GM12872 (cell line): ENCODE measurements around the gene PEX5L.

Experiments
- TF ChIP-seq, protein P1 (sequence below): IDR thresholded peaks from 3 replicates; pipeline ENCODE4 v1.5.1; 2011; ENCODE audit warnings: low read depth, mild to moderate bottlenecking, low read length, moderate library complexity; ENCODE audit not compliant: insufficient read depth

PEX5L gene

GRCh38 chr3:179927191-179927590 is 109.5 kb downstream of the PEX5L start:
- TF ChIP-seq, protein P1, sequence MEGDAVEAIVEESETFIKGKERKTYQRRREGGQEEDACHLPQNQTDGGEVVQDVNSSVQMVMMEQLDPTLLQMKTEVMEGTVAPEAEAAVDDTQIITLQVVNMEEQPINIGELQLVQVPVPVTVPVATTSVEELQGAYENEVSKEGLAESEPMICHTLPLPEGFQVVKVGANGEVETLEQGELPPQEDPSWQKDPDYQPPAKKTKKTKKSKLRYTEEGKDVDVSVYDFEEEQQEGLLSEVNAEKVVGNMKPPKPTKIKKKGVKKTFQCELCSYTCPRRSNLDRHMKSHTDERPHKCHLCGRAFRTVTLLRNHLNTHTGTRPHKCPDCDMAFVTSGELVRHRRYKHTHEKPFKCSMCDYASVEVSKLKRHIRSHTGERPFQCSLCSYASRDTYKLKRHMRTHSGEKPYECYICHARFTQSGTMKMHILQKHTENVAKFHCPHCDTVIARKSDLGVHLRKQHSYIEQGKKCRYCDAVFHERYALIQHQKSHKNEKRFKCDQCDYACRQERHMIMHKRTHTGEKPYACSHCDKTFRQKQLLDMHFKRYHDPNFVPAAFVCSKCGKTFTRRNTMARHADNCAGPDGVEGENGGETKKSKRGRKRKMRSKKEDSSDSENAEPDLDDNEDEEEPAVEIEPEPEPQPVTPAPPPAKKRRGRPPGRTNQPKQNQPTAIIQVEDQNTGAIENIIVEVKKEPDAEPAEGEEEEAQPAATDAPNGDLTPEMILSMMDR: no peak

- TF ChIP-seq, protein P1: no peak
Observed at GRCh38 chr3:179921951-179922350, 114.8 kb downstream of the PEX5L start.

- TF ChIP-seq, protein P1: no peak
Observed at GRCh38 chr3:179921500-179921899, 115.2 kb downstream of the PEX5L start.

GRCh38 chr3:179907784-179908482 is 128.8 kb downstream of the PEX5L start:
- TF ChIP-seq, protein P1: no peak

DNA sequence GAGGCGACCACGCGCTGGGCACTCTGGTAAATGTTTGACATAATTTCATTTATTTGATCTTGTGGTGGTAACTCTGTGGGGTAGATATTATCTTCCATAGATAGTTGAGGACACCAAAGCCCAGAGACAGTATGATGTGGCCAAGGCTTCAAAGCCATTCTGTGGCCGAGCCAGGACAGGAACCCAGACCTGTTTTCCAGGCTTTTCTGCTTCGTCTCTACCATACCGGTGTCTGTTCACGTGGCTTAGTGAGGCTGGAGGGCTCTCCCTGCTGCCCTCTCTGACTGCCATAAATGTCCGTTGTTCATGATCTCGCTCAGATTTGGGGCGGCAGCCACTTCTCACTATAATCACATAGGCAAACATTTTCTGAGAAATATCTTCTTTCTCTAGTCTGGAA is 134.7 kb downstream of the PEX5L start:
- TF ChIP-seq, protein P1: no peak

GRCh38 chr3:179898024-179898423 is 138.7 kb downstream of the PEX5L start:
- TF ChIP-seq, protein P1: no peak

DNA sequence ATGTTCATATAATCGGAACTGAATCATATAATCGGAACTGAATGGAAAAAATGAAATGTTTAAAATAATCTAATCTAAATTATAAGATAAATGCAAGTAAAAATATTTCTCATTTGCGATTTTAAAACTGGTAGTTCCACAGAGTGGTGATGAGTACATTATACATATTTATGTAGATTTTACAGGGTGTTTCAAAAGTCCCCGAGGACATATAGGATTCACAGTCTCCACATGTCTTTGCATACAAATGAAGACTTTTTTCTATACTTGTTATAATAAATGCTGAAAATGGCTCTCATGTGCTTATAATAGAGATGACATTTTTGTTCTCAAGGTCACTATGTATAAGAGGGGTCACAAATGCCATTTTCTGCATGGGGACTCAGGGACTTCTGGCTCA is 139.5 kb downstream of the PEX5L start:
- TF ChIP-seq, protein P1: no peak
